Measurements from ENCODE around the gene BRIP1. TPM values are rescaled to one million over a fixed set of nuclear protein-coding genes. Genes with fewer than 3 reads are reported as not detected.
"Not testable (repeated sequence)": the region's sequence is repeated elsewhere in the genome, so short reads cannot be mapped to it uniquely, and the experiment has no call there.

BRIP1 gene
- total RNA-seq, 1 experiment from 2014 or later: 20.2 TPM

DNA sequence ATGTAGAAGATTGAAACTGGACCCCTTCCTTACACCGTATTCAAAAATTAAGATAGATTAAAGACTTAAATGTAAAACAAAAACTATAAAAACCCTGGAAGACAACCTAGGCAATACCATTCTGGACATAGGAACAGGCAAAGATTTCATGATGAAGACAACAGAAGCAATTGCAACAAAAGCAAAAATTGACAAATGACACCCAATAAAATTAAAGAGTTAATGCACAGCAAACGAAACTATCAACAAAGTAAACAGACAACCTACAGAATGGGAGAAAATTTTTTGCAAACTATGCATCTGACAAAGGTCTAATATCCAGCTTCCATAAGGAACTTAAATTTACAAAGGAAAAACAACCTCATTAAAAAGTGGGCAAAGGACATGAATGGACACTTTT lies 37.1 kb downstream of the BRIP1 start:
- not testable (repeated sequence) for H3K4me2 ChIP-seq (ENCODE audit: insufficient read depth, insufficient read length, low read length); H4K91ac ChIP-seq (ENCODE audit: insufficient read length, low read depth, low read length); DNase-seq; H2BK120ac ChIP-seq (ENCODE audit: low read depth, low read length, poor library complexity, severe bottlenecking); H3K27me3 Mint-ChIP-seq (ENCODE audit: low read depth); H2BK20ac ChIP-seq (ENCODE audit: low read depth, low read length, poor library complexity, severe bottlenecking); H3K9me3 ChIP-seq (ENCODE audit: control insufficient read depth, low read depth, low read length); H2BK15ac ChIP-seq (ENCODE audit: low read depth, low read length); H3K79me2 ChIP-seq (ENCODE audit: insufficient read depth, low read length); H3K18ac ChIP-seq (ENCODE audit: insufficient read length, low read depth, low read length); H3K27me3 ChIP-seq (ENCODE audit: insufficient read depth, low read length); H2AK5ac ChIP-seq (ENCODE audit: insufficient read length, low read length); H3K9ac ChIP-seq (ENCODE audit: extremely low read depth, insufficient read length, low read length); H3K27ac ChIP-seq (ENCODE audit: insufficient read length, low read depth, low read length); H3K4ac ChIP-seq (ENCODE audit: low read depth, low read length); H3K4me3 Mint-ChIP-seq; H3K14ac ChIP-seq (ENCODE audit: insufficient read depth, low read length); H3K79me1 ChIP-seq (ENCODE audit: insufficient read depth, low read depth, low read length, poor library complexity, severe bottlenecking); H4K20me1 ChIP-seq (ENCODE audit: control insufficient read depth, insufficient read depth, insufficient read length); H2AFZ ChIP-seq (ENCODE audit: low read length); H2BK5ac ChIP-seq (ENCODE audit: insufficient read length, low read length); H3K4me1 Mint-ChIP-seq; H2BK12ac ChIP-seq (ENCODE audit: insufficient read length, low read depth, low read length); H3K4me1 ChIP-seq (ENCODE audit: insufficient read depth, low read length); H4K8ac ChIP-seq (replicated peaks; ENCODE audit: insufficient read length, low read depth, low read length); H3K56ac ChIP-seq (ENCODE audit: insufficient read length, low read depth, low read length); H3K23ac ChIP-seq (ENCODE audit: insufficient read length, low read depth, low read length); H3K23me2 ChIP-seq (ENCODE audit: insufficient read length, low read depth, low read length, poor library complexity, severe bottlenecking); H4K5ac ChIP-seq (ENCODE audit: insufficient read length, low read depth, low read length); H3T11ph ChIP-seq (ENCODE audit: low read length); H3K27ac Mint-ChIP-seq
- Mint-ChIP-seq H3K9me3 (peaks cover 8 to 17% of the 10 kb centered on the region in 2 experiments; a peak in 4 of 5 replicates), H3K36me3 (ENCODE audit: insufficient read depth in 1 of 3, low read depth in 3 of 3) (peaks cover 35 to 54% (median 40%) of the 10 kb centered on the region in 3 experiments)
- WGBS (ENCODE audit: extremely low coverage, insufficient read length, low lambda C conversion rate): no CpG with 5 or more reads among the region's 2 CpGs
